K562 (cell line): ENCODE measurements around the gene CNBD2. TPM values are rescaled to one million over a fixed set of nuclear protein-coding genes. Genes with fewer than 3 reads are reported as not detected.

Experiments
- AFF4 ChIP-seq: sonication (generic); formaldehyde crosslinking; IDR thresholded peaks from 2 replicates; pipeline ENCODE4 v1.8.0; 2023; ENCODE audit warnings: mild to moderate bottlenecking, missing genetic modification reagents
- ARID2 ChIP-seq: fragments of 450-650 bp; IDR thresholded peaks from 2 replicates; pipeline ENCODE4 v1.6.1; 2017; ENCODE audit warnings: antibody characterized with exemption, mild to moderate bottlenecking
- FOXA3 ChIP-seq, 2 experiments: fragments of 450-650 bp in 1 of 2; sonication (generic) in 1 of 2; formaldehyde crosslinking; IDR thresholded peaks in 1 of 2; conservative IDR thresholded peaks in 1 of 2; 2 replicates each; pipeline versions ENCODE4 v1.4.0 to v1.8.0; 2020 to 2022; ENCODE audit warnings: mild to moderate bottlenecking in 2 of 2, missing genetic modification reagents in 1 of 2
- MAZ ChIP-seq, 2 experiments: fragments of 450-650 bp in 1 of 2; sonication (generic) in 1 of 2; formaldehyde crosslinking; IDR thresholded peaks in 1 of 2; conservative IDR thresholded peaks in 1 of 2; 2 replicates each; pipeline versions ENCODE4 v1.4.0 to v1.5.0; 2020; ENCODE audit warnings: mild to moderate bottlenecking in 1 of 2, missing genetic modification reagents in 1 of 2
- MCM5 ChIP-seq: fragments of 450-650 bp; IDR thresholded peaks from 2 replicates; pipeline ENCODE4 v1.6.1; 2016; ENCODE audit warnings: low read depth
- POLR2B ChIP-seq: fragments of 450-650 bp; IDR thresholded peaks from 2 replicates; pipeline ENCODE4 v1.6.1; 2018; ENCODE audit warnings: low read depth; ENCODE audit not compliant: partially characterized antibody
- RBM22 ChIP-seq: fragments of 200-400 bp; formaldehyde crosslinking; IDR thresholded peaks from 2 replicates; pipeline ENCODE4 v1.6.1; 2018; ENCODE audit warnings: low read length, low read depth; ENCODE audit not compliant: poor library complexity, severe bottlenecking
- SREBF2 ChIP-seq: sonication (generic); formaldehyde crosslinking; IDR thresholded peaks from 2 replicates; pipeline ENCODE4 v1.4.0; 2020; ENCODE audit warnings: mild to moderate bottlenecking, missing genetic modification reagents
- TOE1 ChIP-seq, 2 experiments: fragments of 450-650 bp in 1 of 2; sonication (generic) in 1 of 2; formaldehyde crosslinking in 1 of 2; IDR thresholded peaks; 2 replicates each; pipeline versions ENCODE4 v1.7.1 to v1.8.0; 2016 to 2022; ENCODE audit warnings: borderline replicate concordance in 2 of 2, mild to moderate bottlenecking in 2 of 2, antibody characterized with exemption in 1 of 2, inconsistent platforms in 1 of 2, low read depth in 1 of 2, missing genetic modification reagents in 1 of 2, moderate library complexity in 1 of 2
- VEZF1 ChIP-seq: fragments of 200-800 bp; sonication (Bioruptor generic); IDR thresholded peaks from 2 replicates; pipeline ENCODE4 v1.6.1; 2017; ENCODE audit warnings: missing genetic modification characterization, missing compliant biosample characterization
- ZKSCAN3 ChIP-seq: fragments of 250-450 bp; sonication (Bioruptor Pico); IDR thresholded peaks from 2 replicates; pipeline ENCODE4 v1.4.0; 2020
- ZNF263 ChIP-seq: sonication (generic); formaldehyde crosslinking; IDR thresholded peaks from 2 replicates; pipeline ENCODE4 v1.8.0; 2022; ENCODE audit warnings: mild to moderate bottlenecking, missing genetic modification reagents, borderline replicate concordance
- ZNF592 ChIP-seq: fragments of 450-650 bp; IDR thresholded peaks from 2 replicates; pipeline ENCODE4 v1.6.1; 2017; ENCODE audit warnings: antibody characterized with exemption, mild to moderate bottlenecking
- polyA plus RNA-seq, 8 experiments: library from polyadenylated mRNA; depleted of rRNA in 4 of 8; stranded (reverse) in 5 of 8; unstranded in 3 of 8; fragments of >200 nt; fragmentation: Nextera tagmentation in 2 of 8; fragmentation: Illumina TruSeq in 1 of 8; extraction: Ambion mirVana in 2 of 8; extraction: Trizol in 1 of 8; gene quantifications; 2 replicates each; pipeline versions ENCODE4 v1.2.1 to v1.2.3, GENCODE V29; 2011 to 2014; ENCODE audit warnings: inconsistent platforms in 1 of 8, missing spikeins in 1 of 8
- total RNA-seq, 7 experiments: library from RNA; depleted of rRNA in 6 of 7; stranded (reverse); fragments of >200 nt in 6 of 7; fragmentation: Illumina TruSeq in 2 of 7; extraction: Trizol in 2 of 7; gene quantifications; 2 replicates each; pipeline versions ENCODE4 v1.2.1 to v1.2.3, GENCODE V29; 2011 to 2021; ENCODE audit warnings: low replicate concordance in 1 of 7

Gene CNBD2
- total and polyA plus RNA-seq, 9 of the 15 experiments (the other 6 are each of a cell fraction or from before 2014, with no cell fraction given) = 3.2 to 17.5 (median 5.3) TPM

GRCh38 chr20:35954200-35954906, 14.0 kb upstream of the CNBD2 start, which contains the start of gene SCAND1 (continued):
- TF ChIP-seq TOE1 (IDR thresholded peaks at IDR 0.05; ENCODE audit: borderline replicate concordance) = peak; percentile 90; the same call in 1 of the 2 replicates
- 0 out of 2 replicates have a peak, but pooled peaks have one; percentile 78 for TF ChIP-seq TOE1 (CRISPR knock-in tag; IDR thresholded peaks at IDR 0.05; ENCODE audit: borderline replicate concordance, low read depth)
- peak; percentile 89 for TF ChIP-seq AFF4 (CRISPR knock-in tag)
- peak; percentile 89 for TF ChIP-seq ZNF263
- no peak for TF ChIP-seq SREBF2 (CRISPR knock-in tag)
- peak; percentile 92 to 94 for TF ChIP-seq MAZ (CRISPR knock-in tag; conservative IDR thresholded peaks at IDR 0.05 in 1 of 2, IDR thresholded peaks at IDR 0.05 in 1 of 2)
- peak; percentile 81 for TF ChIP-seq VEZF1
- TF ChIP-seq ZNF592 = peak; percentile 69
- TF ChIP-seq RBM22 = no peak
- TF ChIP-seq ZKSCAN3 (CRISPR knock-in tag) = no peak
- TF ChIP-seq FOXA3 (CRISPR knock-in tag; conservative IDR thresholded peaks at IDR 0.05 in 1 of 2, IDR thresholded peaks at IDR 0.05 in 1 of 2) = no peak
- TF ChIP-seq MCM5 = no peak
- TF ChIP-seq ARID2 = no peak
- TF ChIP-seq POLR2B = peak; percentile 72
